Measurements from ENCODE around the gene CATSPER4. TPM values are rescaled to one million over a fixed set of nuclear protein-coding genes. Genes with fewer than 3 reads are reported as not detected.

Gene CATSPER4
- total and polyA plus RNA-seq, 2 experiments from 2014 or later = 0.31 TPM; not detected in 1

- TF ChIP-seq NANOG (IDR thresholded peaks at IDR 0.05; ENCODE audit: borderline replicate concordance) = no peak
- TF ChIP-seq STAT1 (IDR thresholded peaks at IDR 0.05; ENCODE audit: unreplicated experiment) = no peak
These were observed 1.3 kb downstream of the CATSPER4 start (continued) for GRCh38 chr1:26191739-26192138.

- Mint-ChIP-seq H3K36me3 (ENCODE audit: low read depth) (no peaks in the 10 kb centered on the region), H3K27ac (no peak overlapping the region), H3K4me1 (peaks cover 21% of the 10 kb centered on the region), H3K4me3 (no peak overlapping the region), H3K27me3 (ENCODE audit: insufficient read depth, low read depth, poor library complexity) (peaks cover 9% of the 10 kb centered on the region), H3K9me3 (no peaks in the 10 kb centered on the region; the same call in 2 of the 3 replicates)
- H4K20me1 ChIP-seq (replicated peaks; ENCODE audit: insufficient read depth) = no peaks in the 10 kb centered on the region
- no peak overlapping the region for H3K27ac ChIP-seq (ENCODE audit: low read depth)
- DNase-seq (ENCODE audit: low spot score) (no peak), ATAC-seq (no peak)
- H3F3A ChIP-seq (replicated peaks; ENCODE audit: low read depth) = no peaks in the 10 kb centered on the region
- no peaks in the 10 kb centered on the region for H3K36me3 ChIP-seq (ENCODE audit: insufficient read depth)
- H3K9me2 ChIP-seq (ENCODE audit: insufficient read depth) = no peaks in the 10 kb centered on the region
- H3K79me2 ChIP-seq (replicated peaks; ENCODE audit: insufficient read depth) = no peaks in the 10 kb centered on the region
- H2AFZ ChIP-seq = no peak overlapping the region
- H3K4me1 ChIP-seq (ENCODE audit: insufficient read depth) = no peaks in the 10 kb centered on the region
- H3K4me3 ChIP-seq = no peak overlapping the region
- no peak overlapping the region for H3K4me2 ChIP-seq
- no peaks in the 10 kb centered on the region for H3K27me3 ChIP-seq (ENCODE audit: insufficient read depth)
- no peak for TF ChIP-seq REST (IDR thresholded peaks at IDR 0.05; ENCODE audit: unreplicated experiment)
- TF ChIP-seq ZNF114 (CRISPR knock-in tag; IDR thresholded peaks at IDR 0.05) = no peak
These were observed 5.4 kb downstream of the CATSPER4 start for GRCh38 chr1:26195805-26196204.

GRCh38 chr1:26197301-26197700 lies 6.9 kb downstream of the CATSPER4 start:
- Histone ChIP-seq H3K36me3 (ENCODE audit: insufficient read depth) (no peaks in the 10 kb centered on the region), H3K79me2 (replicated peaks; ENCODE audit: insufficient read depth) (no peaks in the 10 kb centered on the region), H3K9me2 (ENCODE audit: insufficient read depth) (no peaks in the 10 kb centered on the region), H3K27ac (ENCODE audit: low read depth) (no peak overlapping the region), H2AFZ (no peak overlapping the region), H3K27me3 (ENCODE audit: insufficient read depth) (no peaks in the 10 kb centered on the region), H3K4me2 (no peak overlapping the region), H4K20me1 (replicated peaks; ENCODE audit: insufficient read depth) (no peaks in the 10 kb centered on the region), H3F3A (replicated peaks; ENCODE audit: low read depth) (no peaks in the 10 kb centered on the region), H3K4me1 (ENCODE audit: insufficient read depth) (no peaks in the 10 kb centered on the region), H3K4me3 (no peak overlapping the region)
- H3K27ac Mint-ChIP-seq = no peak overlapping the region
- no peaks in the 10 kb centered on the region for H3K36me3 Mint-ChIP-seq (ENCODE audit: low read depth)
- DNase-seq (ENCODE audit: low spot score) (no peak), ATAC-seq (no peak)
- H3K9me3 Mint-ChIP-seq = no peaks in the 10 kb centered on the region
- H3K4me3 Mint-ChIP-seq = no peak overlapping the region
- peaks cover 15% of the 10 kb centered on the region for H3K27me3 Mint-ChIP-seq (ENCODE audit: insufficient read depth, low read depth, poor library complexity)
- H3K4me1 Mint-ChIP-seq = peaks cover 25% of the 10 kb centered on the region
- TF ChIP-seq CTCF (conservative IDR thresholded peaks at IDR 0.05; ENCODE audit: low read depth in 2 of 2) (no peak), ZNF114 (CRISPR knock-in tag; IDR thresholded peaks at IDR 0.05) (no peak), EZH2 (IDR thresholded peaks at IDR 0.05; ENCODE audit: low read depth, unreplicated experiment) (no peak), EZH2phosphoT487 (IDR thresholded peaks at IDR 0.05; ENCODE audit: unreplicated experiment) (no peak), ZNF462 (CRISPR knock-in tag; IDR thresholded peaks at IDR 0.05) (no peak), ZNF331 (CRISPR knock-in tag; IDR thresholded peaks at IDR 0.05; ENCODE audit: low read depth) (no peak), POLR2AphosphoS5 (IDR thresholded peaks at IDR 0.05; ENCODE audit: low read depth) (no peak)

Measured in GM23338 (cell line).